Measurements from ENCODE around the gene SIGLECL1. TPM values are rescaled to one million over a fixed set of nuclear protein-coding genes. Genes with fewer than 3 reads are reported as not detected.

Gene SIGLECL1
- total and polyA plus RNA-seq, 2 experiments from 2014 or later, result not detected

GRCh38 chr19:51257471-51257870, 6.6 kb downstream of the SIGLECL1 start:
- peaks cover 14% of the 10 kb centered on the region for H3K4me1 ChIP-seq (ENCODE audit: insufficient read depth)
- Mint-ChIP-seq H3K36me3 (ENCODE audit: low read depth) (peaks cover 3% of the 10 kb centered on the region; the same call in 1 of the 3 replicates), H3K4me3 (no peak overlapping the region), H3K27me3 (ENCODE audit: insufficient read depth, low read depth, poor library complexity) (no peaks in the 10 kb centered on the region), H3K4me1 (peaks cover 13% of the 10 kb centered on the region; the same call in 2 of the 3 replicates), H3K27ac (no peak overlapping the region), H3K9me3 (peaks cover 10% of the 10 kb centered on the region; the same call in 2 of the 3 replicates)
- no peak for ATAC-seq
- DNase-seq (ENCODE audit: low spot score), result no peak
- H3K79me2 ChIP-seq (replicated peaks; ENCODE audit: insufficient read depth), result no peaks in the 10 kb centered on the region
- H4K20me1 ChIP-seq (replicated peaks; ENCODE audit: insufficient read depth), result no peaks in the 10 kb centered on the region
- no peaks in the 10 kb centered on the region for H3F3A ChIP-seq (replicated peaks; ENCODE audit: low read depth)
- H3K9me2 ChIP-seq (ENCODE audit: insufficient read depth), result no peaks in the 10 kb centered on the region
- TF ChIP-seq EZH2phosphoT487 (IDR thresholded peaks at IDR 0.05; ENCODE audit: unreplicated experiment) (no peak), CREB1 (CRISPR knock-in tag; IDR thresholded peaks at IDR 0.05; ENCODE audit: low read depth) (no peak), ZNF462 (CRISPR knock-in tag; IDR thresholded peaks at IDR 0.05) (no peak), REST (IDR thresholded peaks at IDR 0.05; ENCODE audit: unreplicated experiment) (no peak), CTCF (conservative IDR thresholded peaks at IDR 0.05; ENCODE audit: low read depth in 2 of 2) (no peak), POLR2AphosphoS5 (IDR thresholded peaks at IDR 0.05; ENCODE audit: low read depth) (no peak), JUNB (IDR thresholded peaks at IDR 0.05; ENCODE audit: unreplicated experiment) (no peak), STAT1 (IDR thresholded peaks at IDR 0.05; ENCODE audit: unreplicated experiment) (no peak), NANOG (IDR thresholded peaks at IDR 0.05; ENCODE audit: borderline replicate concordance) (no peak), EZH2 (IDR thresholded peaks at IDR 0.05; ENCODE audit: low read depth, unreplicated experiment) (no peak), ZNF114 (CRISPR knock-in tag; IDR thresholded peaks at IDR 0.05) (no peak), ETS1 (IDR thresholded peaks at IDR 0.05) (no peak), ZNF331 (CRISPR knock-in tag; IDR thresholded peaks at IDR 0.05; ENCODE audit: low read depth) (no peak)
- H3K4me2 ChIP-seq, result no peak overlapping the region
- no peak overlapping the region for H2AFZ ChIP-seq
- no peaks in the 10 kb centered on the region for H3K27me3 ChIP-seq (ENCODE audit: insufficient read depth)
- no peaks in the 10 kb centered on the region for H3K36me3 ChIP-seq (ENCODE audit: insufficient read depth)
- H3K27ac ChIP-seq (ENCODE audit: low read depth), result no peak overlapping the region
- no peak overlapping the region for H3K4me3 ChIP-seq

All from GM23338 (cell line).